NCI-H2227 treated with DMSO at 0.1 percent for 48 hours (cell line): ENCODE data around the gene ADAD2.

Experiments
- DNase-seq: peaks from one replicate; lab custom pipeline; 2025; lab: John Stamatoyannopoulos, UW

The ADAD2 gene

GRCh38 chr16:84176192-84177053, 14.5 kb upstream of the ADAD2 start:
- no peak for DNase-seq

- DNase-seq: no peak
Observed at GRCh38 chr16:84177741-84178073, 13.2 kb upstream of the ADAD2 start.

- DNase-seq: no peak
Observed at GRCh38 chr16:84178146-84178765, 12.7 kb upstream of the ADAD2 start.

- no peak for DNase-seq
Observed at GRCh38 chr16:84178892-84179611, 11.9 kb upstream of the ADAD2 start.

GRCh38 chr16:84179612-84180320, 11.2 kb upstream of the ADAD2 start:
- no peak for DNase-seq

- no peak for DNase-seq
Observed at GRCh38 chr16:84180519-84181140, 10.3 kb upstream of the ADAD2 start.

- DNase-seq: no peak
Observed at GRCh38 chr16:84181144-84181915, 9.6 kb upstream of the ADAD2 start.

- no peak for DNase-seq
Observed at GRCh38 chr16:84182104-84182503, 8.9 kb upstream of the ADAD2 start.

GRCh38 chr16:84182680-84183571, 8.0 kb upstream of the ADAD2 start:
- no peak for DNase-seq

GRCh38 chr16:84183572-84183875, 7.4 kb upstream of the ADAD2 start:
- DNase-seq: no peak

- no peak for DNase-seq
Observed at GRCh38 chr16:84183911-84184591, 6.9 kb upstream of the ADAD2 start.

- no peak for DNase-seq
Observed at GRCh38 chr16:84184775-84185174, 6.2 kb upstream of the ADAD2 start.

- DNase-seq: peak; percentile 76
Observed at GRCh38 chr16:84186685-84187437, 4.1 kb upstream of the ADAD2 start, which contains the start of gene TAF1C. Gene TAF1C (minus strand): TSS chr16:84187057. CDS start chr16:84184988, 2,069 bp downstream.

GRCh38 chr16:84191466-84191865, 509 bp downstream of the ADAD2 start:
- no peak for DNase-seq

- no peak for DNase-seq
Observed at GRCh38 chr16:84193480-84193879, 2.5 kb downstream of the ADAD2 start.

- DNase-seq: no peak
Observed at GRCh38 chr16:84194018-84194417, 3.1 kb downstream of the ADAD2 start.

- no peak for DNase-seq
Observed at GRCh38 chr16:84194470-84195200, 3.7 kb downstream of the ADAD2 start.
